DOHH2 (cell line): ENCODE measurements around the gene CBX3.

Experiments used
- H3F3A ChIP-seq: fragments of 200-600 bp; sonication (generic), shearing (Covaris generic); 2 replicates; pipeline ENCODE4 v1.6.0; 2016; ENCODE audit warnings: antibody characterized with exemption, mild to moderate bottlenecking; ENCODE audit not compliant: control insufficient read depth, insufficient read depth
- H3K27ac ChIP-seq: fragments of 200-600 bp; sonication (generic); 2 replicates; pipeline ENCODE4 v1.5.1; 2014; ENCODE audit warnings: low read depth, mild to moderate bottlenecking, low read length, moderate library complexity
- H3K27me3 ChIP-seq: fragments of 200-600 bp; sonication (generic); 2 replicates; pipeline ENCODE4 v1.6.1; 2014; ENCODE audit warnings: mild to moderate bottlenecking, low read length, mixed read lengths; ENCODE audit not compliant: control insufficient read depth
- H3K36me3 ChIP-seq: fragments of 200-600 bp; sonication (generic); 2 replicates; pipeline ENCODE4 v1.6.1; 2014; ENCODE audit warnings: mild to moderate bottlenecking, low read length, moderate library complexity, mixed read lengths; ENCODE audit not compliant: control insufficient read depth
- H3K4me1 ChIP-seq: fragments of 200-600 bp; sonication (generic); 2 replicates; pipeline ENCODE4 v1.6.1; 2014; ENCODE audit warnings: mild to moderate bottlenecking, low read length, mixed read lengths; ENCODE audit not compliant: control insufficient read depth
- H3K4me2 ChIP-seq: fragments of 200-600 bp; sonication (generic); 2 replicates; pipeline ENCODE4 v1.6.0; 2014; ENCODE audit warnings: mild to moderate bottlenecking, low read length, moderate library complexity
- H3K4me3 ChIP-seq: fragments of 200-600 bp; sonication (generic); 2 replicates; pipeline ENCODE4 v1.5.1; 2014; ENCODE audit warnings: mild to moderate bottlenecking, low read length, mixed read lengths
- H3K79me2 ChIP-seq: fragments of 200-600 bp; sonication (generic); 2 replicates; pipeline ENCODE4 v1.6.1; 2014; ENCODE audit warnings: mild to moderate bottlenecking, low read length, mixed read lengths; ENCODE audit not compliant: control insufficient read depth
- H3K9me2 ChIP-seq: fragments of 200-600 bp; sonication (generic); replicated peaks from 2 replicates; pipeline ENCODE4 v1.6.1; 2014; ENCODE audit warnings: mild to moderate bottlenecking, low read length, mixed read lengths; ENCODE audit not compliant: control insufficient read depth
- H3K9me3 ChIP-seq: fragments of 200-600 bp; sonication (generic); 2 replicates; pipeline ENCODE4 v1.6.1; 2014; ENCODE audit warnings: antibody characterized with exemption, low read length, mixed read lengths; ENCODE audit not compliant: control insufficient read depth, insufficient read depth
- H4K20me1 ChIP-seq: fragments of 200-600 bp; sonication (generic); 2 replicates; pipeline ENCODE4 v1.6.0; 2014; ENCODE audit warnings: low read depth, mild to moderate bottlenecking, antibody characterized with exemption, low read length, moderate library complexity; ENCODE audit not compliant: control insufficient read depth, insufficient read depth
- EZH2phosphoT487 ChIP-seq: fragments of 200-600 bp; sonication (generic); IDR thresholded peaks from 2 replicates; pipeline ENCODE4 v1.6.1; 2017; ENCODE audit warnings: borderline replicate concordance, mild to moderate bottlenecking, antibody characterized with exemption, low read length, moderate library complexity, mixed read lengths
- TF ChIP-seq, protein P1 (sequence below): fragments of 200-600 bp; sonication (generic); IDR thresholded peaks from one replicate; pipeline ENCODE4 v1.5.1; 2014; ENCODE audit warnings: antibody characterized with exemption, mild to moderate bottlenecking, low read depth, low read length; ENCODE audit not compliant: poor library complexity, severe bottlenecking

The CBX3 gene

DNA sequence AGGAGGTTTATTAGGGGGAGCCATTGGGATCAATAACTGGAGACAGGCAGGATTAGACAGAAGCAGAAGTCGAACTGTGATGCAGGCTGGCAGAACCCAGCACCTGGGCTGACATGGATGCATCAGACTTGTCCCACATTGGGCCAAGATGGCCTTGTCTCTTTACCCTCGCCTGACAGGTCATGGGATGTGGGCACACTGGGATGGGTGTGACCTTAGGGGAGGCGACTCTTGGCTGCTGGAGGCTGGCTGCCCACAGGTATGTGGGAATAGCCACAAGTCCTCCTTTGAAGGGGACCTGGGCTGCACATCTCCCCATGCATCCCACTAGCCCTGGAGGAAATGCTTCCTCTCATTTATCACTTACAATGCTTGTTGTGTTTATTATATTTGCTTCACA lies 32.3 kb upstream of the CBX3 start:
- Histone ChIP-seq H3K27me3 (no peaks in the 10 kb centered on the region), H3K36me3 (peaks cover 10% of the 10 kb centered on the region; the same call in 1 of the 2 replicates), H3F3A (no peaks in the 10 kb centered on the region), H3K9me3 (no peaks in the 10 kb centered on the region), H3K79me2 (peaks cover 58% of the 10 kb centered on the region), H3K4me3 (no peak overlapping the region), H4K20me1 (0 out of 2 replicates have a peak, but pooled peaks cover 4% of the 10 kb centered on the region), H3K4me1 (peaks cover 14% of the 10 kb centered on the region), H3K4me2 (no peak overlapping the region), H3K27ac (no peak overlapping the region), H3K9me2 (no peaks in the 10 kb centered on the region)
- no peak for TF ChIP-seq EZH2phosphoT487
- TF ChIP-seq, protein P1, sequence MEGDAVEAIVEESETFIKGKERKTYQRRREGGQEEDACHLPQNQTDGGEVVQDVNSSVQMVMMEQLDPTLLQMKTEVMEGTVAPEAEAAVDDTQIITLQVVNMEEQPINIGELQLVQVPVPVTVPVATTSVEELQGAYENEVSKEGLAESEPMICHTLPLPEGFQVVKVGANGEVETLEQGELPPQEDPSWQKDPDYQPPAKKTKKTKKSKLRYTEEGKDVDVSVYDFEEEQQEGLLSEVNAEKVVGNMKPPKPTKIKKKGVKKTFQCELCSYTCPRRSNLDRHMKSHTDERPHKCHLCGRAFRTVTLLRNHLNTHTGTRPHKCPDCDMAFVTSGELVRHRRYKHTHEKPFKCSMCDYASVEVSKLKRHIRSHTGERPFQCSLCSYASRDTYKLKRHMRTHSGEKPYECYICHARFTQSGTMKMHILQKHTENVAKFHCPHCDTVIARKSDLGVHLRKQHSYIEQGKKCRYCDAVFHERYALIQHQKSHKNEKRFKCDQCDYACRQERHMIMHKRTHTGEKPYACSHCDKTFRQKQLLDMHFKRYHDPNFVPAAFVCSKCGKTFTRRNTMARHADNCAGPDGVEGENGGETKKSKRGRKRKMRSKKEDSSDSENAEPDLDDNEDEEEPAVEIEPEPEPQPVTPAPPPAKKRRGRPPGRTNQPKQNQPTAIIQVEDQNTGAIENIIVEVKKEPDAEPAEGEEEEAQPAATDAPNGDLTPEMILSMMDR, result no peak

DNA sequence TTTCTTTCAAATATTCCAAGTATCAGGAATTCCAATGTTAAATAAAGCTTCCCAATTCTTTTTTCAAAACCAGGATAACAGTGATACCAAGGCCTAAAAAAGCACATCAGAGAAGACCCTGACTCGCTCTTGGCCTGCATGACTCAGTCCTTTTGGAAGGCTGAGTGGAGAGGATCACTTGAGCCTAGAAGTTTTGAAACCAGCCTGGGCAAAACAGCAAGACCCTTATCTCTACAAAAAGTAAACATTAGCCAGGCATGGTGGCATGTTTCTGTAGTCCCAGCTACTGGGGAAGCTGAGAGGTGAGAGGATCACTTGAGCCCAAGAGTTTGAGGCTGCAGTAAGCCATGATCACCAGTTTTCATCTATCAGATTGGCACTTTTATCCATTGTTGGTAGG lies 30.9 kb upstream of the CBX3 start:
- TF ChIP-seq EZH2phosphoT487, result no peak
- TF ChIP-seq, protein P1, result no peak
- Histone ChIP-seq H3K9me2 (no peaks in the 10 kb centered on the region), H3F3A (no peaks in the 10 kb centered on the region), H3K36me3 (peaks cover 10% of the 10 kb centered on the region; the same call in 1 of the 2 replicates), H3K9me3 (no peaks in the 10 kb centered on the region), H3K79me2 (peaks cover 63% of the 10 kb centered on the region), H3K4me3 (no peak overlapping the region), H3K4me2 (no peak overlapping the region), H3K4me1 (peaks cover 14% of the 10 kb centered on the region), H3K27ac (no peak overlapping the region), H4K20me1 (0 out of 2 replicates have a peak, but pooled peaks cover 6% of the 10 kb centered on the region), H3K27me3 (no peaks in the 10 kb centered on the region)

DNA sequence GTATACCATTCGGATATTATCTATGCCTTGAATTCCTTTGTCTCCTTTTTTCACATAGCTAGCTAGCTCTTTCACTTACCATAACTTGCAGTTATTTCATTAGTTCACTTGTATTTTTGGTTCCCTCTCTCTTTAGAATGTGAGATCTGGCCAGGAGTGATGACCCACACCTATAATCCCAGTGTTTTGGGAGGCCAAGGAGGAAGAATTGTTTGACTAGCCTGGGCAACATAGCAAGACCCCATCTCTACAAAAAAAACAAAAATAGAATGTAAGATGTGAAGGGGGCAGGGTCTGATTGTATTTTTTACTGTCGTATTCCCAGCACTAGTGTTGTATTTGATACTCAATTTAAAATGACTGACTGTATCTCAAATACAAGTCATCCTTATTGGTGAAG lies 29.9 kb upstream of the CBX3 start:
- Histone ChIP-seq H3K27ac (no peak overlapping the region), H3K36me3 (peaks cover 10% of the 10 kb centered on the region; the same call in 1 of the 2 replicates), H3K4me1 (peaks cover 10% of the 10 kb centered on the region), H3K9me3 (no peaks in the 10 kb centered on the region), H3K4me2 (no peak overlapping the region), H3K4me3 (no peak overlapping the region), H3K27me3 (no peaks in the 10 kb centered on the region), H3K9me2 (no peaks in the 10 kb centered on the region), H3F3A (no peaks in the 10 kb centered on the region), H3K79me2 (peaks cover 54% of the 10 kb centered on the region), H4K20me1 (0 out of 2 replicates have a peak, but pooled peaks cover 6% of the 10 kb centered on the region)
- TF ChIP-seq, protein P1, result no peak
- no peak for TF ChIP-seq EZH2phosphoT487
